ENCODE results near the gene CLDN3.
"Not testable (repeated sequence)": the region's sequence is repeated elsewhere in the genome, so short reads cannot be mapped to it uniquely, and the experiment has no call there.

GRCh38 chr7:73791170-73791690, 21.2 kb upstream of the CLDN3 start:
- TF ChIP-seq CTCF, POLR2AphosphoS5, POLR2A (IDR thresholded peaks at IDR 0.05): not testable (repeated sequence)
